ENCODE data around the gene TSFM.

GRCh38 chr12:57777367-57777766, 5.2 kb upstream of the TSFM start:
- TF ChIP-seq CTCF (IDR thresholded peaks at IDR 0.05), result no peak
- no peak for TF ChIP-seq POLR2A (IDR thresholded peaks at IDR 0.05)
